ENCODE measurements around the gene PPP1R11.

DNA sequence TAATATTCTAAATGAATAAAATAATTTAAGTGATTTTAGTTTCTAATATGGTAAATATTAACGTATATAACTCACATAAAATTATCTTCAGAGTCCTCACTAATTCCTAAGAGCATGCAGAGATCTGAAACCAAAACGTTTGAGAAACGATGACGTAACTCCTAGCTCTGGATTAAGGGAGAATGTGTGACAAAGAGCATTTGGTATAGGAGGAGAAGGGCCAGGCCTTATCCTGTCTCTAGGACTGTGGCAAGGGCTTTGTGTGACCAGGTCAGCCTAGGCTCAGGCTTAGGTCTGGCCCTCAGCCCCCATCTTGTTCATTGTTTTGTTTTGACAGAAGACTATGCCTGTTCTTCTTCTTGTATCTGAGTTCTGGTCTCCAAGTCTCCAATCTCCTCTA, 25.2 kb upstream of the PPP1R11 start:
- TF ChIP-seq TOX (CRISPR knock-in tag; IDR thresholded peaks at IDR 0.05; ENCODE audit: borderline replicate concordance) (no peak), OSR1 (CRISPR knock-in tag; IDR thresholded peaks at IDR 0.05) (no peak), PATZ1 (CRISPR knock-in tag; IDR thresholded peaks at IDR 0.05; ENCODE audit: borderline replicate concordance) (no peak), BACH2 (CRISPR knock-in tag; IDR thresholded peaks at IDR 0.05; ENCODE audit: borderline replicate concordance) (no peak), ZFP30 (CRISPR knock-in tag; IDR thresholded peaks at IDR 0.05) (no peak), TSHZ2 (CRISPR knock-in tag; IDR thresholded peaks at IDR 0.05) (no peak), GLIS3 (CRISPR knock-in tag; IDR thresholded peaks at IDR 0.05) (no peak), ZFP3 (CRISPR knock-in tag; IDR thresholded peaks at IDR 0.05) (no peak), ZNF8 (CRISPR knock-in tag; IDR thresholded peaks at IDR 0.05) (no peak), PPARA (CRISPR knock-in tag; IDR thresholded peaks at IDR 0.05; ENCODE audit: borderline replicate concordance) (no peak), ESRRG (CRISPR knock-in tag; IDR thresholded peaks at IDR 0.05) (no peak), TCF4 (CRISPR knock-in tag; IDR thresholded peaks at IDR 0.05; ENCODE audit: borderline replicate concordance) (no peak), ARNTL (CRISPR knock-in tag; IDR thresholded peaks at IDR 0.05; ENCODE audit: borderline replicate concordance, low read depth) (no peak), SNAI2 (CRISPR knock-in tag; IDR thresholded peaks at IDR 0.05) (no peak)
